HUES6 (cell line): ENCODE results near the gene SHROOM4.
A peak's percentile ranks its signal among the peaks of the same experiment; 100 is the strongest.

Experiments
- H3K27ac ChIP-seq: 2 replicates; pipeline ENCODE4 v1.7.0; 2013; ENCODE audit warnings: low read depth, mild to moderate bottlenecking, low read length, inconsistent platforms
- H3K27me3 ChIP-seq: 2 replicates; pipeline ENCODE4 v1.6.1; 2013; ENCODE audit warnings: low read length; ENCODE audit not compliant: control insufficient read depth, insufficient read depth
- H3K36me3 ChIP-seq: 2 replicates; pipeline ENCODE4 v1.6.1; 2013; ENCODE audit warnings: low read length; ENCODE audit not compliant: control insufficient read depth, insufficient read depth
- H3K4me1 ChIP-seq: 2 replicates; pipeline ENCODE4 v1.6.1; 2013; ENCODE audit warnings: low read length; ENCODE audit not compliant: control insufficient read depth, insufficient read depth
- H3K4me3 ChIP-seq: 2 replicates; pipeline ENCODE4 v1.5.1; 2013; ENCODE audit warnings: low read depth, low read length
- H3K9ac ChIP-seq: one replicate; pipeline ENCODE4 v1.6.1; 2013; ENCODE audit warnings: mild to moderate bottlenecking, low read length
- H3K9me3 ChIP-seq: 2 replicates; pipeline ENCODE4 v1.6.1; 2013; ENCODE audit warnings: low read depth, low read length; ENCODE audit not compliant: control insufficient read depth, insufficient read depth

The SHROOM4 gene

GRCh38 chrX:50707405-50707804, 106.6 kb downstream of the SHROOM4 start:
- H3K9me3 ChIP-seq: no peaks in the 10 kb centered on the region
- H3K36me3 ChIP-seq: no peaks in the 10 kb centered on the region
- H3K9ac ChIP-seq: no peak overlapping the region
- H3K27ac ChIP-seq: no peak overlapping the region
- no peak overlapping the region for H3K4me3 ChIP-seq
- peaks cover 52% of the 10 kb centered on the region for H3K4me1 ChIP-seq
- no peaks in the 10 kb centered on the region for H3K27me3 ChIP-seq

GRCh38 chrX:50705042-50705441, 109.0 kb downstream of the SHROOM4 start:
- no peaks in the 10 kb centered on the region for H3K9me3 ChIP-seq
- peaks cover 55% of the 10 kb centered on the region for H3K4me1 ChIP-seq
- H3K27ac ChIP-seq: no peak overlapping the region
- no peak overlapping the region for H3K4me3 ChIP-seq
- no peak overlapping the region for H3K9ac ChIP-seq
- H3K36me3 ChIP-seq: no peaks in the 10 kb centered on the region
- no peaks in the 10 kb centered on the region for H3K27me3 ChIP-seq

GRCh38 chrX:50704360-50704759, 109.6 kb downstream of the SHROOM4 start:
- Histone ChIP-seq H3K9ac (no peak overlapping the region), H3K9me3 (no peaks in the 10 kb centered on the region), H3K27me3 (no peaks in the 10 kb centered on the region), H3K36me3 (no peaks in the 10 kb centered on the region), H3K27ac (no peak overlapping the region), H3K4me3 (no peak overlapping the region), H3K4me1 (peaks cover 62% of the 10 kb centered on the region)

- H3K9ac ChIP-seq: no peak overlapping the region
- no peak overlapping the region for H3K27ac ChIP-seq
These were observed 113.1 kb downstream of the SHROOM4 start for GRCh38 chrX:50700921-50701320.

GRCh38 chrX:50698944-50699343, 115.0 kb downstream of the SHROOM4 start:
- Histone ChIP-seq H3K9ac (peak overlapping the region; percentile 20), H3K27ac (peak overlapping the region; percentile 78; the same call in 1 of the 2 replicates), H3K9me3 (no peaks in the 10 kb centered on the region)

More at GRCh38 chrX:50700921-50701320, 113.1 kb downstream of the SHROOM4 start:
- H3K4me3 ChIP-seq: no peak overlapping the region
- H3K9me3 ChIP-seq: no peaks in the 10 kb centered on the region
- peaks cover 64% of the 10 kb centered on the region for H3K4me1 ChIP-seq
- H3K27me3 ChIP-seq: no peaks in the 10 kb centered on the region
- H3K36me3 ChIP-seq: no peaks in the 10 kb centered on the region

GRCh38 chrX:50697691-50698090, 116.3 kb downstream of the SHROOM4 start:
- H3K9me3 ChIP-seq: no peaks in the 10 kb centered on the region
- peaks cover 52% of the 10 kb centered on the region for H3K4me1 ChIP-seq
- peak overlapping the region; percentile 78 for H3K27ac ChIP-seq
- no peaks in the 10 kb centered on the region for H3K36me3 ChIP-seq
- H3K27me3 ChIP-seq: no peaks in the 10 kb centered on the region
- no peak overlapping the region; the same call in 1 of the 2 replicates for H3K4me3 ChIP-seq
- H3K9ac ChIP-seq: peak overlapping the region; percentile 49

More at GRCh38 chrX:50698944-50699343, 115.0 kb downstream of the SHROOM4 start:
- H3K4me3 ChIP-seq: no peak overlapping the region
- no peaks in the 10 kb centered on the region for H3K36me3 ChIP-seq
- no peaks in the 10 kb centered on the region for H3K27me3 ChIP-seq
- H3K4me1 ChIP-seq: peaks cover 52% of the 10 kb centered on the region

GRCh38 chrX:50691820-50692219, 122.2 kb downstream of the SHROOM4 start:
- Histone ChIP-seq H3K27me3 (no peaks in the 10 kb centered on the region), H3K36me3 (no peaks in the 10 kb centered on the region), H3K9ac (no peak overlapping the region), H3K27ac (no peak overlapping the region), H3K4me3 (peak overlapping the region; percentile 6; the same call in 1 of the 2 replicates), H3K9me3 (no peaks in the 10 kb centered on the region), H3K4me1 (peaks cover 6% of the 10 kb centered on the region; the same call in 1 of the 2 replicates)

GRCh38 chrX:50684871-50685270, 129.1 kb downstream of the SHROOM4 start:
- no peaks in the 10 kb centered on the region for H3K9me3 ChIP-seq
- H3K9ac ChIP-seq: no peak overlapping the region
- H3K27ac ChIP-seq: no peak overlapping the region
- no peaks in the 10 kb centered on the region for H3K36me3 ChIP-seq
- no peak overlapping the region for H3K4me3 ChIP-seq
- no peaks in the 10 kb centered on the region for H3K27me3 ChIP-seq
- no peaks in the 10 kb centered on the region for H3K4me1 ChIP-seq

GRCh38 chrX:50680990-50681389, 133.0 kb downstream of the SHROOM4 start:
- Histone ChIP-seq H3K36me3 (no peaks in the 10 kb centered on the region), H3K27ac (no peak overlapping the region), H3K4me3 (no peak overlapping the region), H3K9ac (no peak overlapping the region), H3K4me1 (no peaks in the 10 kb centered on the region), H3K27me3 (no peaks in the 10 kb centered on the region), H3K9me3 (no peaks in the 10 kb centered on the region)

GRCh38 chrX:50677789-50678188, 136.2 kb downstream of the SHROOM4 start:
- Histone ChIP-seq H3K9ac (no peak overlapping the region), H3K27me3 (no peaks in the 10 kb centered on the region), H3K4me1 (no peaks in the 10 kb centered on the region), H3K36me3 (no peaks in the 10 kb centered on the region), H3K4me3 (no peak overlapping the region), H3K9me3 (no peaks in the 10 kb centered on the region), H3K27ac (no peak overlapping the region)

GRCh38 chrX:50671661-50672060, 142.3 kb downstream of the SHROOM4 start:
- H3K9me3 ChIP-seq: no peaks in the 10 kb centered on the region
- H3K9ac ChIP-seq: no peak overlapping the region
- H3K27me3 ChIP-seq: no peaks in the 10 kb centered on the region
- no peaks in the 10 kb centered on the region for H3K36me3 ChIP-seq
- H3K27ac ChIP-seq: no peak overlapping the region
- H3K4me3 ChIP-seq: no peak overlapping the region
- H3K4me1 ChIP-seq: no peaks in the 10 kb centered on the region

GRCh38 chrX:50668860-50669259, 145.1 kb downstream of the SHROOM4 start:
- no peaks in the 10 kb centered on the region for H3K36me3 ChIP-seq
- H3K4me1 ChIP-seq: no peaks in the 10 kb centered on the region
- H3K9ac ChIP-seq: no peak overlapping the region
- no peak overlapping the region for H3K4me3 ChIP-seq
- H3K27me3 ChIP-seq: no peaks in the 10 kb centered on the region
- no peaks in the 10 kb centered on the region for H3K9me3 ChIP-seq
- H3K27ac ChIP-seq: no peak overlapping the region
